Endothelial cell of umbilical vein (primary cell): Measurements from ENCODE around the gene RPL3. TPM values are rescaled to one million over a fixed set of nuclear protein-coding genes. Genes with fewer than 3 reads are reported as not detected.

Experiments
- BruUV-seq: library from RNA; stranded (reverse); fragments of 400-500 nt; replicated peaks from 2 replicates; lab custom pipeline; 2021; lab: Mats Ljungman, UMichigan
- CTCF ChIA-PET: fragments of 300-600, 350-600 bp; sonication (Branson Sonifier 250); formaldehyde crosslinking; loops from one replicate; lab custom pipeline; 2021; ENCODE audit warnings: antibody characterized with exemption, inconsistent platforms; lab: Charles Lee
- POLR2A ChIA-PET: fragments of 300-600, 350-600 bp; sonication (Branson Sonifier 250); formaldehyde crosslinking; loops from one replicate; lab custom pipeline; 2021; ENCODE audit warnings: antibody characterized with exemption, inconsistent platforms; lab: Charles Lee
- DNase-seq: peaks from one replicate; pipeline ENCODE4 v3.0.0-alpha.2; 2011; ENCODE audit warnings: low read depth, low spot score
- FAIRE-seq: peaks from 2 replicates; lab custom pipeline; 2011; peaks lifted over from hg19 to GRCh38; lab: Jason Lieb, UNC
- H2AFZ ChIP-seq: 2 replicates; pipeline ENCODE4 v1.6.0; 2012; ENCODE audit warnings: low read depth, low read length, control low read depth, inconsistent platforms
- H3K27ac ChIP-seq: 2 replicates; pipeline ENCODE4 v1.5.1; 2011; ENCODE audit warnings: low read depth, mild to moderate bottlenecking, control low read depth, low read length, moderate library complexity; ENCODE audit not compliant: insufficient read depth
- H3K27me3 ChIP-seq, 2 experiments: 2 replicates each; pipeline versions ENCODE4 v1.6.0 to v1.6.1; 2011; ENCODE audit warnings: low read length in 2 of 2, mixed read lengths in 1 of 2; ENCODE audit not compliant: control insufficient read depth in 2 of 2, insufficient read depth in 2 of 2
- H3K36me3 ChIP-seq, 2 experiments: 2 replicates in 1 of 2; 3 replicates in 1 of 2; pipeline ENCODE4 v1.5.1; 2011; ENCODE audit warnings: low read length in 2 of 2, mild to moderate bottlenecking in 1 of 2, moderate library complexity in 1 of 2; ENCODE audit not compliant: control insufficient read depth in 2 of 2, insufficient read depth in 2 of 2; ENCODE audit errors: extremely low read depth in 1 of 2
- H3K4me1 ChIP-seq: 3 replicates; pipeline ENCODE4 v1.5.1; 2011; ENCODE audit warnings: mild to moderate bottlenecking, low read length; ENCODE audit not compliant: control insufficient read depth, insufficient read depth; ENCODE audit errors: extremely low read depth
- H3K4me2 ChIP-seq: 2 replicates; pipeline ENCODE4 v1.6.1; 2011; ENCODE audit warnings: low read length, control low read depth, mixed read lengths; ENCODE audit not compliant: insufficient read depth
- H3K4me3 ChIP-seq, 3 experiments: fragments of 200-600 bp in 1 of 3; sonication (generic), shearing (Covaris generic) in 1 of 3; replicated peaks in 1 of 3; 2 replicates each; pipeline ENCODE4 v1.5.1; 2011 to 2016; ENCODE audit warnings: control low read depth in 3 of 3, low read length in 3 of 3, mild to moderate bottlenecking in 2 of 3, inconsistent platforms in 1 of 3, low read depth in 1 of 3, moderate library complexity in 1 of 3; ENCODE audit not compliant: insufficient read depth in 1 of 3
- H3K79me2 ChIP-seq: 2 replicates; pipeline ENCODE4 v1.6.0; 2012; ENCODE audit warnings: low read length, inconsistent platforms; ENCODE audit not compliant: control insufficient read depth, insufficient read depth
- H3K9ac ChIP-seq: replicated peaks from 2 replicates; pipeline ENCODE3; 2011; ENCODE audit warnings: low read length, control low read depth; ENCODE audit not compliant: insufficient read depth; ENCODE audit errors: extremely low read depth
- H3K9me1 ChIP-seq: replicated peaks from 3 replicates; pipeline ENCODE4 v1.6.0; 2011; ENCODE audit warnings: mild to moderate bottlenecking, low read length; ENCODE audit not compliant: control insufficient read depth, insufficient read depth; ENCODE audit errors: extremely low read depth
- H3K9me3 ChIP-seq: replicated peaks from 2 replicates; pipeline ENCODE4 v1.5.1; 2012; ENCODE audit warnings: low read length, inconsistent platforms; ENCODE audit not compliant: control insufficient read depth, insufficient read depth
- H4K20me1 ChIP-seq: replicated peaks from 2 replicates; pipeline ENCODE3; 2011; ENCODE audit warnings: mild to moderate bottlenecking, low read length; ENCODE audit not compliant: control insufficient read depth, insufficient read depth; ENCODE audit errors: extremely low read depth
- EZH2 ChIP-seq: IDR thresholded peaks from 2 replicates; pipeline ENCODE4 v1.6.1; 2012; ENCODE audit warnings: borderline replicate concordance, low read depth, mild to moderate bottlenecking, moderate library complexity, low read length, inconsistent platforms; ENCODE audit not compliant: severe bottlenecking
- FOS ChIP-seq: IDR thresholded peaks from 2 replicates; pipeline ENCODE4 v1.6.1; 2011; ENCODE audit warnings: mild to moderate bottlenecking, low read length, moderate library complexity, borderline replicate concordance; ENCODE audit not compliant: insufficient read depth
- GATA2 ChIP-seq: IDR thresholded peaks from 2 replicates; pipeline ENCODE4 v1.7.0; 2011; ENCODE audit warnings: low read depth, mild to moderate bottlenecking, moderate library complexity, mixed read lengths, low read length; ENCODE audit not compliant: insufficient read length, insufficient read depth
- JUN ChIP-seq: IDR thresholded peaks from 2 replicates; pipeline ENCODE4 v1.6.1; 2011; ENCODE audit warnings: borderline replicate concordance, low read depth; ENCODE audit not compliant: insufficient read length, insufficient read depth
- MYC ChIP-seq: IDR thresholded peaks from one replicate; pipeline ENCODE4 v1.6.1; 2011; ENCODE audit warnings: mild to moderate bottlenecking, low read depth, low read length
- POLR2A ChIP-seq: IDR thresholded peaks from 2 replicates; pipeline ENCODE4 v1.6.1; 2012; ENCODE audit warnings: low read depth, mild to moderate bottlenecking, control low read depth, low read length
- POLR2AphosphoS5 ChIP-seq: IDR thresholded peaks from 2 replicates; pipeline ENCODE4 v1.6.1; 2012; ENCODE audit warnings: low read depth, mild to moderate bottlenecking, control low read depth, low read length, moderate library complexity; ENCODE audit not compliant: insufficient read depth
- dilution Hi-C: fragments of 300-500 bp; cut with MboI; formaldehyde crosslinking; loops from one replicate; pipeline ENCODE4 v1.15.0; 2019; ENCODE audit warnings: low sequenced_read_pairs; ENCODE audit not compliant: extremely low pct_ligation_motif_present
- intact Hi-C: fragments of 100-400 bp; cut with micrococcal nuclease; formaldehyde crosslinking; loops from one replicate; pipeline ENCODE4 v1.10.0; 2022
- polyA plus RNA-seq, 4 experiments: library from polyadenylated mRNA; depleted of rRNA in 3 of 4; stranded (reverse) in 3 of 4; unstranded in 1 of 4; fragments of >200 nt; gene quantifications; 2 replicates each; pipeline versions ENCODE4 v1.2.1 to v1.2.3, GENCODE V29; 2011 to 2012; ENCODE audit warnings: missing spikeins in 1 of 4
- total RNA-seq: library from RNA; stranded (reverse); gene quantifications from 2 replicates; pipeline ENCODE4 v1.2.3, GENCODE V29; 2021
- TF ChIP-seq, protein P1 (sequence below), 2 donors: IDR thresholded peaks; 1 replicate in 1 of 2; 2 replicates in 1 of 2; pipeline ENCODE4 v1.5.1; 2011; ENCODE audit warnings: low read length in 2 of 2, mild to moderate bottlenecking in 2 of 2, moderate library complexity in 2 of 2, control low read depth in 1 of 2, inconsistent platforms in 1 of 2, low read depth in 1 of 2; ENCODE audit not compliant: insufficient read depth in 1 of 2; ENCODE audit errors: extremely low read depth in 1 of 2
- TF ChIP-seq, protein P2 (sequence below): IDR thresholded peaks from 2 replicates; pipeline ENCODE4 v1.6.1; 2011; ENCODE audit not compliant: insufficient read depth, insufficient read length

Gene RPL3
- total and polyA plus RNA-seq, 2 donors (not counting 3 experiments of a cell fraction or from before 2014, with no cell fraction given) = 1,954 to 4,065 TPM

DNA sequence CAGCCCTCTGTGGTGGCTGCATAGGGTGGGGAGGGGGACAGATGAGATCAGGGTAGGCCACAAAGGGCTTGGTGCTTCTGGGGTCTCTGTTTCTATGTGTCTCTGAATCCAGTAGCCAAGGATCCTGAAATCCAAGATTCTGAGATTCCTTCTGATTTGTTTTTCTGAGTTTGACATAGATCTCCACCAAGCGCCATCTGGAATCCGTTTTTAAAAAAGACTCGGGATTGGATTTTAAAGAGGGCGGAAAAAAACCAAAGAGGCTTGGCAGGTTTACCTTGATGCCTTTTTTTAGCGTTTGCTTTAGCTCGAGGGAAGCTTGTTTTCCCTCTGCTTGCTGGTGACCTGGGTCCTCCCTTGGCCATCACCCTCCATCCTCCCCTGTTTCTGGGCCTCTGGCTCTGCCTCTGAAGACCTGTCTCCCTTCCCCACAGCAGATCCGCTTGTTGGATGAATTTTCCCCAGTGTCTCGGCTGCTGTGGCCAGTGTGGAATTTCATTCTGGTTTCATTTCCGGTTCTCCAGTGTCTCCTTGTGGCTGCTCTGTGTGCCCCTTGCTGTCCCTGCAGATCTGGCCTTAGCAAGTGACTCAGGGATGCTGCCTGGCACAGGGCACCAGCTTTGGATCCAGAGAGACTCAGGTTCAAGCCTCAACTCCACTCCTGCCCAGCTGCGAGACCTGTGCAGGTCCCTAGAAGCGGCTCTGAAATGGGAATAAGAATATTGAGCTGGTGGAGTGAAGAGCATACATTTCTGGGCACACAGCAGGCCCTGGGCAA is 45.5 kb upstream of the RPL3 start:
- Histone ChIP-seq H3K9me3 (no peaks in the 10 kb centered on the region), H3K9ac (no peak overlapping the region), H3K79me2 (no peaks in the 10 kb centered on the region), H3K9me1 (no peaks in the 10 kb centered on the region), H2AFZ (no peak overlapping the region), H3K27me3 (no peaks in the 10 kb centered on the region), H3K36me3 (no peaks in the 10 kb centered on the region), H3K4me1 (no peaks in the 10 kb centered on the region), H3K4me3 (no peak overlapping the region), H3K27ac (no peak overlapping the region), H3K4me2 (no peak overlapping the region), H4K20me1 (no peaks in the 10 kb centered on the region)
- no peak for FAIRE-seq
- TF ChIP-seq MYC (no peak), GATA2 (no peak), EZH2 (no peak), JUN (no peak), FOS (no peak), POLR2AphosphoS5 (no peak), POLR2A (no peak)
- TF ChIP-seq, protein P1, sequence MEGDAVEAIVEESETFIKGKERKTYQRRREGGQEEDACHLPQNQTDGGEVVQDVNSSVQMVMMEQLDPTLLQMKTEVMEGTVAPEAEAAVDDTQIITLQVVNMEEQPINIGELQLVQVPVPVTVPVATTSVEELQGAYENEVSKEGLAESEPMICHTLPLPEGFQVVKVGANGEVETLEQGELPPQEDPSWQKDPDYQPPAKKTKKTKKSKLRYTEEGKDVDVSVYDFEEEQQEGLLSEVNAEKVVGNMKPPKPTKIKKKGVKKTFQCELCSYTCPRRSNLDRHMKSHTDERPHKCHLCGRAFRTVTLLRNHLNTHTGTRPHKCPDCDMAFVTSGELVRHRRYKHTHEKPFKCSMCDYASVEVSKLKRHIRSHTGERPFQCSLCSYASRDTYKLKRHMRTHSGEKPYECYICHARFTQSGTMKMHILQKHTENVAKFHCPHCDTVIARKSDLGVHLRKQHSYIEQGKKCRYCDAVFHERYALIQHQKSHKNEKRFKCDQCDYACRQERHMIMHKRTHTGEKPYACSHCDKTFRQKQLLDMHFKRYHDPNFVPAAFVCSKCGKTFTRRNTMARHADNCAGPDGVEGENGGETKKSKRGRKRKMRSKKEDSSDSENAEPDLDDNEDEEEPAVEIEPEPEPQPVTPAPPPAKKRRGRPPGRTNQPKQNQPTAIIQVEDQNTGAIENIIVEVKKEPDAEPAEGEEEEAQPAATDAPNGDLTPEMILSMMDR (IDR thresholded peaks at IDR 0.05; ENCODE audit: extremely low read depth in 1 of 2, insufficient read depth in 1 of 2, low read depth in 1 of 2, low read length in 2 of 2) = no peak
- TF ChIP-seq, protein P2, sequence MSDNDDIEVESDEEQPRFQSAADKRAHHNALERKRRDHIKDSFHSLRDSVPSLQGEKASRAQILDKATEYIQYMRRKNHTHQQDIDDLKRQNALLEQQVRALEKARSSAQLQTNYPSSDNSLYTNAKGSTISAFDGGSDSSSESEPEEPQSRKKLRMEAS = no peak
- ChIA-PET CTCF (interaction anchor here (0.6 to 1.5 kb wide), 3 partner anchors 15 to 132 kb away, joined by 3 to 5 read pairs (median 3); no protein-coding TSS in a partner anchor), POLR2A (no interaction called here)
- dilution Hi-C loops = no loop called here
- DNase-seq = no peak
- intact Hi-C loops = no loop called here
- no TSS peak for BruUV-seq
